ENCODE results near the gene TMPRSS9.
"Not testable (repeated sequence)": the region's sequence is repeated elsewhere in the genome, so short reads cannot be mapped to it uniquely, and the experiment has no call there.

The TMPRSS9 gene

GRCh38 chr19:2415281-2415972, 55.4 kb downstream of the TMPRSS9 start:
- FAIRE-seq (no peak), DNase-seq (ENCODE audit: insufficient read length, low spot score) (no peak)
- TF ChIP-seq POLR2A (IDR thresholded peaks at IDR 0.05; ENCODE audit: low read depth, low read length), result no peak

GRCh38 chr19:2415973-2416319, 55.9 kb downstream of the TMPRSS9 start:
- DNase-seq (ENCODE audit: insufficient read length, low spot score) (no peak), FAIRE-seq (no peak)
- no peak for TF ChIP-seq POLR2A (IDR thresholded peaks at IDR 0.05; ENCODE audit: low read depth, low read length)

DNA sequence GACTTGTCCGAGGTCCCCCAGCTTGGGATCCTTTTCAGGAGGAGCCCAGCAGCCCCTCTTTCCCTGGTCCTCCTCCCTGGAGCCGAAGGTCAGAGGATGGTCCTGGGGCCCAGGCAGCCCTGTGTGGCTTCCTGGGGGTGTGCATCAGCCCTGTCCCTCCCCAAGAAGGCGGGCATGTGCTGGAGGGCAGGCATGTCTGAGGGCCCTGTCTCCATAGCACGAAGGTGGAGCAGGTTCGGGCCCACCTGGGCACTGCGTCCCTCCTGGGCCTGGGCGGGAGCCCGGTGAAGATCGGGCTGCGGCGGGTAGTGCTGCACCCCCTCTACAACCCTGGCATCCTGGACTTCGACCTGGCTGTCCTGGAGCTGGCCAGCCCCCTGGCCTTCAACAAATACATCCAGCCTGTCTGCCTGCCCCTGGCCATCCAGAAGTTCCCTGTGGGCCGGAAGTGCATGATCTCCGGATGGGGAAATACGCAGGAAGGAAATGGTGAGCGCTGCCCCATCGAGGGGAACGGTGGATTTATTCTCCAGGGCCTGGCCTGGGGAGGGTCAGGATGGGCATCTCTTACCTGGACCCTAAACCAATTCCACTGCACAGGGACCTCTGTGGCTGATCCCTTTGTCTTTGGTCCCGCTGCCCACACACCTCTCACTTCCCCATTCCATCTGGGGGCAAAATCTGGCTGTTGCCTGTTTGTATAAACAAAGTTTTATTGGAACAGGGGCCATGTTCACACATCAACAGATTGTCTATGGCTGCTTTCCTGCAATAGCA, 56.4 kb downstream of the TMPRSS9 start:
- no peak for FAIRE-seq
- no peak for TF ChIP-seq POLR2A (IDR thresholded peaks at IDR 0.05; ENCODE audit: low read depth, low read length)
- no peak for DNase-seq (ENCODE audit: insufficient read length, low spot score)

DNA sequence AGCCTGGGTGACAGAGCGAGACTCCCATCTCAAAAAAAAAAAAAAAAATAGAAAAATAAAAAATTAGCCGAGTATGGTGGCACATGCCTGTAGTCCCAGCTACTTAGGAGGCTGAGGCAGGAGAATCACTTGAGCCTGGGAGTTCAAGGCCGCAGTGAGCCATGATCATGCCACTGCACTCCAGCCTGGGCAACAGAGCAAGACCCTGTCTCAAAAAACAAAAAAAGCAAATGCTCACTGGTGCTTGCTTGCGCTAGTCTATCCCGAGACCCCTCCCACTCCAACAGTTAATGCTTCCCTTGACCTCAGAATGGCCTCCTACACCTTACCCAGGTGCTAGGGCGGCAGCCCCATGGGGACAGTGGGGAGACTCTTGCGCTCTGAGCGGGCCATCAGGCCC, 57.4 kb downstream of the TMPRSS9 start:
- not testable (repeated sequence) for FAIRE-seq

GRCh38 chr19:2417881-2418406, 57.9 kb downstream of the TMPRSS9 start:
- FAIRE-seq (no peak), DNase-seq (ENCODE audit: insufficient read length, low spot score) (no peak)
- TF ChIP-seq POLR2A (IDR thresholded peaks at IDR 0.05; ENCODE audit: low read depth, low read length), result no peak

More for the DNA sequence above, 57.4 kb downstream of the TMPRSS9 start:
- not testable (repeated sequence) for DNase-seq (ENCODE audit: insufficient read length, low spot score)

- FAIRE-seq (no peak), DNase-seq (ENCODE audit: insufficient read length, low spot score) (no peak)
- TF ChIP-seq POLR2A (IDR thresholded peaks at IDR 0.05; ENCODE audit: low read depth, low read length), result no peak
These were observed 59.7 kb downstream of the TMPRSS9 start for GRCh38 chr19:2419754-2420153.

GRCh38 chr19:2420490-2420889, 60.4 kb downstream of the TMPRSS9 start:
- TF ChIP-seq POLR2A (IDR thresholded peaks at IDR 0.05; ENCODE audit: low read depth, low read length), result no peak
- FAIRE-seq, result no peak
- no peak for DNase-seq (ENCODE audit: insufficient read length, low spot score)

- TF ChIP-seq POLR2A (IDR thresholded peaks at IDR 0.05; ENCODE audit: low read depth, low read length), result no peak
- no peak for DNase-seq (ENCODE audit: insufficient read length, low spot score)
- FAIRE-seq, result no peak
These were observed 61.7 kb downstream of the TMPRSS9 start for GRCh38 chr19:2421581-2422306.

GRCh38 chr19:2423071-2423914, 63.2 kb downstream of the TMPRSS9 start:
- DNase-seq (ENCODE audit: insufficient read length, low spot score) (no peak), FAIRE-seq (no peak)
- no peak for TF ChIP-seq POLR2A (IDR thresholded peaks at IDR 0.05; ENCODE audit: low read depth, low read length)

GRCh38 chr19:2423915-2424685, 64.0 kb downstream of the TMPRSS9 start:
- DNase-seq (ENCODE audit: insufficient read length, low spot score), result no peak
- FAIRE-seq, result no peak
- TF ChIP-seq POLR2A (IDR thresholded peaks at IDR 0.05; ENCODE audit: low read depth, low read length), result no peak

GRCh38 chr19:2424686-2425621, 64.9 kb downstream of the TMPRSS9 start:
- no peak for TF ChIP-seq POLR2A (IDR thresholded peaks at IDR 0.05; ENCODE audit: low read depth, low read length)
- DNase-seq (ENCODE audit: insufficient read length, low spot score), result no peak
- no peak for FAIRE-seq

Data from H54 (cell line).